GM21390 (cell line): ENCODE results near the gene TBL1XR1.
"Not testable (repeated sequence)": the region's sequence is repeated elsewhere in the genome, so short reads cannot be mapped to it uniquely, and the experiment has no call there.

Source experiments
- ATAC-seq: cut with Tn5 transposase; IDR thresholded peaks from one replicate; pipeline ENCODE4 v1.9.1; 2021; ENCODE audit not compliant: unreplicated experiment

TBL1XR1 gene

GRCh38 chr3:177184602-177185001 is 12.7 kb downstream of the TBL1XR1 start:
- ATAC-seq, result peak; percentile 86

DNA sequence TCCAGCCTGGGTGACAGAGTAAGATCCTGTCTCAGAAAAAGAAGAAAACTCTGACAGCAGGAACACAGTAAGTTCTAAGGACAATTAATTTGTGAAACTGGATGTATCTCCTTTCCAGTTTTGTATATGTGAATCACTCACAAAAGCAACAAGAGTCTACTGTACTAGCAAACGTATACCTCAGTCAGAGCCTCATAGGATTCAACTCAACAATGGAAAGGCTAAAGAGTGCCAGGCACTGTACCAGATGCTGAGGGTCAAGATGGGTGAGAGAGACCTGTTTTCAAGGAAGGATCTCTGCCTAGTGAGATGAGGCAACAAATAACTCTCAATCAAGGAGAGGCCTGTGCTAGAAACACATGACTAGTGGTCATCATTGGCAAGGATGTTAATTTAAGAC is 14.9 kb downstream of the TBL1XR1 start:
- ATAC-seq, result no peak

- no peak for ATAC-seq
Measured at GRCh38 chr3:177181418-177181817, 15.9 kb downstream of the TBL1XR1 start.

DNA sequence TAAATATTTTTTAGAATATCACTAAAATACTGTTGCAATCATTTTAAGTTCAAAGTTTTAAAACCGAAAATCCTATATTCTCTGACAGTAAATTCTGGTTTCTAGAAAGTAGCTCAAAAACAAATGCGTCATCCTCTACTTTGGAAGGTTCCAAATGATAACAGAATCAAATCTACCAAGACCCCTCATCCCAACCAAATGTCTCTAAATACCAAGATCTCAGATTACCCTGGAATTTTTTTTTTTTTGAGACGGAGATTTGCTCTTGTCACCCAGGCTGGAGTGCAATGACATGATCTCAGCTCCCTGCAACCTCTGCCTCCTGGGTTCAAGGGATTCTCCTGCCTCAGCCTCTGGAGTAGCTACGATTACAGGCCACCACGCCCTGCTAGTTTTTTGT is 16.8 kb downstream of the TBL1XR1 start:
- ATAC-seq, result no peak

GRCh38 chr3:177179281-177180067 is 17.8 kb downstream of the TBL1XR1 start:
- no peak for ATAC-seq

- ATAC-seq, result no peak
Measured at GRCh38 chr3:177177749-177178221, 19.5 kb downstream of the TBL1XR1 start.

DNA sequence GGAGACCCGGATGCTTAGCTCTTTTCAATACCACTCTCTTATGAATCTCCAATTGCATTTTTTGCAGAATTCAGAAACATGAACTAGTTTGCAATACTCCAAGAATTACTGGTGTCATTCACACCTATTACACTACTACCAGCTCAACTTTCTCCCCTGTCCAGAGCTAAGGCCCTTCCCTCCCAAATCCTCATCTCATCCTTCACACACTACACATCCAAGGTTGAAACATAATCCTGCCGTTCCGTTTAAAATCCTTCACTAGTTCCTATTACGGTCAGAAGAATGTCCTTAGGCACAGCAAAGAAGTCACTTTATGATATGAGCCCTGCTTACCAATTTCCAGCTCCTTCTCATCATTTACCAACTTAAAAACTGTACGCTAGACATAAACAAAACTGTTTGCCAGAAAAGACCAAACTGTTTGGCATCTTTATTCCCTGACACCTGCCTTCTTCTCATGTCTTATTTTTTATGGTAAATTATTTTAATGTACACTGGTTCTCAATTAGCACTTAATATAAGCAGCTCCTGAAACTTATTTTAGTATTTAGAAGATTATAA is 22.6 kb downstream of the TBL1XR1 start:
- no peak for ATAC-seq

GRCh38 chr3:177169936-177170722 is 27.2 kb downstream of the TBL1XR1 start:
- no peak for ATAC-seq

GRCh38 chr3:177168431-177168830 is 28.9 kb downstream of the TBL1XR1 start:
- ATAC-seq, result no peak

DNA sequence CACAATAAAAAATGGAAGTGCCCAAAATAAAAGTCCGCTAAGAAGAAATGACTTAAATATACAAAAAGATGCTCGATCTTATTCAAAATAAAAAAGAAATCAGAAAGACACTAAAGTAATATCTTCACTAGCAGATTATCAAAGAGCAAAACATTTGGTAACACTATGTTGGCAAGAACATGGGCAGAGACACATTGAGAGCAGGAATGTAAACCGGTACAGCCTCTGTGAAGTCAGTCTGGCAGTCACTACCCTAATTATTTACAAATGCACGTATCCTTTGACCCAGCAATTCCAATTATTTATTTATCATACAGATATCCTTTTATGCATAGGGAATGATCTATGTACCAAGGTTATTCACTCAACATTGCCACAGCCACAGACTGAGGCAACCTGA is 34.5 kb downstream of the TBL1XR1 start:
- no peak for ATAC-seq

GRCh38 chr3:177161603-177162002 is 35.7 kb downstream of the TBL1XR1 start:
- ATAC-seq, result not testable (repeated sequence)

GRCh38 chr3:177158461-177158860 is 38.8 kb downstream of the TBL1XR1 start:
- no peak for ATAC-seq

DNA sequence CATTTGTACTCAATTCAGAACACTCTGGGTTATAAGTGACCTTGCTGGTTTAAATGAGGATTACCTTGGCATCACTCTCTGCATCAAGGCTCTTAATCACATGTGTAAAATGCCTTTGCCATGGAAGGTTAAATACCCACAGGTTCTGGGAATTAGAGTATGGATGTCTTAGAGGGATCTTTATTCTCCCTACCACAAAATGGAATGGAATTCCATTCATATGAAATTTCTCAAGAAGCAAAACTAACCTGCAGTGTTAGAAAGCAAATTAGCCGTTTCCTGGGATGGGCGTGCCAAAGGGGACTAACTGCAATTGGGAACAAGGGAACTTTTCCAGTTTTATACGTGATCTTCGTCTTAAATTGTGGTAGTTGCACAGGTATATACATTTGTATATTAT is 39.8 kb downstream of the TBL1XR1 start:
- no peak for ATAC-seq

- no peak for ATAC-seq
Measured at GRCh38 chr3:177154733-177155132, 42.5 kb downstream of the TBL1XR1 start.

- peak; percentile 87 for ATAC-seq
Measured at GRCh38 chr3:177150970-177151627, 46.2 kb downstream of the TBL1XR1 start.

- ATAC-seq, result peak; percentile 12
Measured at GRCh38 chr3:177150218-177150916, 46.9 kb downstream of the TBL1XR1 start.

GRCh38 chr3:177149106-177149505 is 48.2 kb downstream of the TBL1XR1 start:
- no peak for ATAC-seq

- no peak for ATAC-seq
Measured at GRCh38 chr3:177147790-177148189, 49.5 kb downstream of the TBL1XR1 start.

DNA sequence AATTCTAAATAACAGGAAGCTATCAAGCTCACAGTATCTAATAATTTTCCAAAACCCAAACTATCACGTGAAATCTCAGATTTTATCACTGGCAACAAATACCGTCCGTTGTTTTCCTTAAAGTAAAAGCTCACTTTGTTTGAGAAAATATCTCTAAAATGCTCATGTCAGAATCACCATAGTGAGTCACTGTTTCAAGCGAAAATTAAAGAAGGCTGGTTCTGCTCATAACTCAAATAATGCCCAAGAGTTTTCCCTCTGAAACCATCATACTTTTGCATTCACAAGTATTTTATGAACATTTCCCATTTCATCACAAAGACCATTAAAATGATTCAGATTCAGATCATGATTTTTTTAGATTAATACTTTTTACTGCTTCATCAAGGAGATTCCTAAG is 50.6 kb downstream of the TBL1XR1 start:
- no peak for ATAC-seq

GRCh38 chr3:177145954-177146353 is 51.3 kb downstream of the TBL1XR1 start:
- ATAC-seq, result no peak

GRCh38 chr3:177145381-177145780 is 51.9 kb downstream of the TBL1XR1 start:
- no peak for ATAC-seq
